Right renal pelvis (tissue), 4 donors: ENCODE results near the gene RNF32. TPM values are rescaled to one million over a fixed set of nuclear protein-coding genes. Genes with fewer than 3 reads are reported as not detected.

Experiments
- DNase-seq, 4 donors: peaks; one replicate each; pipeline ENCODE4 v3.0.0-alpha.2; 2013; ENCODE audit warnings: low read depth in 4 of 4, low spot score in 3 of 4, missing footprints in 1 of 4
- polyA plus RNA-seq, 4 donors: library from polyadenylated mRNA; unstranded; fragments of 120-200 nt; gene quantifications; one replicate each; pipeline ENCODE4 v1.2.1, GENCODE V29; 2013; ENCODE audit not compliant: insufficient read length in 4 of 4

Gene RNF32
- polyA plus RNA-seq, 4 donors = 2.4 to 3.7 (median 2.8) TPM

GRCh38 chr7:156725936-156726335 lies 85.4 kb downstream of the RNF32 start:
- DNase-seq = no peak
